ENCODE results near the gene DUSP11.
"Not testable (repeated sequence)": the region's sequence is repeated elsewhere in the genome, so short reads cannot be mapped to it uniquely, and the experiment has no call there.

Gene DUSP11

GRCh38 chr2:73759904-73760303, 20.0 kb downstream of the DUSP11 start:
- Histone ChIP-seq H2AFZ (ENCODE audit: low read depth, low read length, severe bottlenecking) (no peak overlapping the region), H3K79me2 (ENCODE audit: insufficient read depth, low read length) (no peaks in the 10 kb centered on the region), H3K4me2 (ENCODE audit: low read depth, low read length, poor library complexity, severe bottlenecking) (no peak overlapping the region), H3K4me3 (ENCODE audit: insufficient read depth, low read length, poor library complexity, severe bottlenecking) (no peak overlapping the region), H4K20me1 (ENCODE audit: low read depth, low read length) (no peaks in the 10 kb centered on the region), H3K27ac (ENCODE audit: low read depth, low read length) (no peak overlapping the region), H3K9me2 (replicated peaks; ENCODE audit: insufficient read depth, low read length) (no peaks in the 10 kb centered on the region), H3F3A (ENCODE audit: insufficient read depth) (no peaks in the 10 kb centered on the region), H3K9ac (ENCODE audit: low read length) (no peak overlapping the region), H3K36me3 (ENCODE audit: low read length) (peaks cover 24% of the 10 kb centered on the region), H3K27me3 (ENCODE audit: low read length) (no peaks in the 10 kb centered on the region), H3K9me3 (ENCODE audit: insufficient read depth, low read length) (no peaks in the 10 kb centered on the region)
- TF ChIP-seq CTCF (IDR thresholded peaks at IDR 0.05; ENCODE audit: insufficient read depth, low read length, poor library complexity, severe bottlenecking) (no peak), EZH2phosphoT487 (conservative IDR thresholded peaks at IDR 0.05; ENCODE audit: low read length) (no peak)

GRCh38 chr2:73759285-73759764, 20.6 kb downstream of the DUSP11 start:
- Histone ChIP-seq H3K27ac (ENCODE audit: low read depth, low read length) (no peak overlapping the region), H3K27me3 (ENCODE audit: low read length) (no peaks in the 10 kb centered on the region), H2AFZ (ENCODE audit: low read depth, low read length, severe bottlenecking) (no peak overlapping the region), H3K9ac (ENCODE audit: low read length) (no peak overlapping the region), H3K4me2 (ENCODE audit: low read depth, low read length, poor library complexity, severe bottlenecking) (no peak overlapping the region), H3K9me3 (ENCODE audit: insufficient read depth, low read length) (no peaks in the 10 kb centered on the region), H3K36me3 (ENCODE audit: low read length) (peaks cover 24% of the 10 kb centered on the region), H3F3A (ENCODE audit: insufficient read depth) (no peaks in the 10 kb centered on the region), H3K9me2 (replicated peaks; ENCODE audit: insufficient read depth, low read length) (no peaks in the 10 kb centered on the region), H4K20me1 (ENCODE audit: low read depth, low read length) (no peaks in the 10 kb centered on the region), H3K4me3 (ENCODE audit: insufficient read depth, low read length, poor library complexity, severe bottlenecking) (no peak overlapping the region), H3K79me2 (ENCODE audit: insufficient read depth, low read length) (no peaks in the 10 kb centered on the region)
- TF ChIP-seq EZH2phosphoT487 (conservative IDR thresholded peaks at IDR 0.05; ENCODE audit: low read length) = no peak
- TF ChIP-seq CTCF (IDR thresholded peaks at IDR 0.05; ENCODE audit: insufficient read depth, low read length, poor library complexity, severe bottlenecking) = no peak

- H3K36me3 ChIP-seq (ENCODE audit: low read length); H4K20me1 ChIP-seq (ENCODE audit: low read depth, low read length); H3K4me3 ChIP-seq (ENCODE audit: insufficient read depth, low read length, poor library complexity, severe bottlenecking); H2AFZ ChIP-seq (ENCODE audit: low read depth, low read length, severe bottlenecking); H3K9ac ChIP-seq (ENCODE audit: low read length); H3F3A ChIP-seq (ENCODE audit: insufficient read depth); H3K9me3 ChIP-seq (ENCODE audit: insufficient read depth, low read length); H3K27ac ChIP-seq (ENCODE audit: low read depth, low read length); H3K27me3 ChIP-seq (ENCODE audit: low read length); H3K9me2 ChIP-seq (replicated peaks; ENCODE audit: insufficient read depth, low read length); H3K79me2 ChIP-seq (ENCODE audit: insufficient read depth, low read length); H3K4me2 ChIP-seq (ENCODE audit: low read depth, low read length, poor library complexity, severe bottlenecking): not testable (repeated sequence)
Measured at GRCh38 chr2:73754332-73754731, 25.6 kb downstream of the DUSP11 start.

- no peaks in the 10 kb centered on the region for H3K9me2 ChIP-seq (replicated peaks; ENCODE audit: insufficient read depth, low read length)
- H3K36me3 ChIP-seq (ENCODE audit: low read length) = no peaks in the 10 kb centered on the region
- TF ChIP-seq EZH2phosphoT487 (conservative IDR thresholded peaks at IDR 0.05; ENCODE audit: low read length) (no peak), CTCF (IDR thresholded peaks at IDR 0.05; ENCODE audit: insufficient read depth, low read length, poor library complexity, severe bottlenecking) (no peak)
- H3K9me3 ChIP-seq (ENCODE audit: insufficient read depth, low read length) = no peaks in the 10 kb centered on the region
- no peaks in the 10 kb centered on the region for H3K27me3 ChIP-seq (ENCODE audit: low read length)
- no peak overlapping the region for H3K9ac ChIP-seq (ENCODE audit: low read length)
- no peaks in the 10 kb centered on the region for H4K20me1 ChIP-seq (ENCODE audit: low read depth, low read length)
- no peak overlapping the region for H2AFZ ChIP-seq (ENCODE audit: low read depth, low read length, severe bottlenecking)
- H3F3A ChIP-seq (ENCODE audit: insufficient read depth) = no peaks in the 10 kb centered on the region
- no peaks in the 10 kb centered on the region for H3K79me2 ChIP-seq (ENCODE audit: insufficient read depth, low read length)
- no peak overlapping the region for H3K4me2 ChIP-seq (ENCODE audit: low read depth, low read length, poor library complexity, severe bottlenecking)
- H3K27ac ChIP-seq (ENCODE audit: low read depth, low read length) = no peak overlapping the region
- H3K4me3 ChIP-seq (ENCODE audit: insufficient read depth, low read length, poor library complexity, severe bottlenecking) = no peak overlapping the region
Measured at GRCh38 chr2:73749314-73749713, 30.6 kb downstream of the DUSP11 start.
